DMS 273 (cell line): ENCODE measurements around the gene KERA.

Source experiments
- DNase-seq: peaks from one replicate; lab custom pipeline; 2025; ENCODE audit not compliant: unreplicated experiment; lab: John Stamatoyannopoulos, UW

The KERA gene

DNA sequence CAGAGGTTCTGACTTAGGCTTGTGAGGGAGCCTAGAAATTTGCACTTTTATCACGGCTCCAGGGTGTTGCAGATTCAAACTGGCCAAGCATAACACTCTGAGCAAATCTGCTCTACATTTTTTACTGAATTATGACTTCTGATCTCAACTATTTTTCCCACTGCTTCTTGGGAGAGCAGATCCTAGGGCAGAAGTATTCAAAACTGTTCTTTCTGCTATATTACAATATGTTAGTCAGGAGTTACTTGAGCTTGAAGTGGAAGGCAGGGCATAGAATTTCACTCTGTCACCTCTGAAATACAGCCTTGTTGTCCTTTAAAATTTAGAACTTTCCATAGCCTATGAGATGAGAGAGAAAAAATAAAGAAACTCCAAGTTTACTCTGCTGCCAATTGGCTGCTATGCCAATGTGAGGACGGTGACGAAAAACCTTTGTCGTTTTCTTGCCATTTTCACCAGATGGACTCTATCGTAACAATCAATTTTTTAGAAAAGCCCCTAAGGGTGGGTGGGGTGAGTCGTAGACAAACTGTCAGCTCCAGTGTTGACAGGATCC is 16.4 kb upstream of the KERA start:
- DNase-seq = no peak

DNA sequence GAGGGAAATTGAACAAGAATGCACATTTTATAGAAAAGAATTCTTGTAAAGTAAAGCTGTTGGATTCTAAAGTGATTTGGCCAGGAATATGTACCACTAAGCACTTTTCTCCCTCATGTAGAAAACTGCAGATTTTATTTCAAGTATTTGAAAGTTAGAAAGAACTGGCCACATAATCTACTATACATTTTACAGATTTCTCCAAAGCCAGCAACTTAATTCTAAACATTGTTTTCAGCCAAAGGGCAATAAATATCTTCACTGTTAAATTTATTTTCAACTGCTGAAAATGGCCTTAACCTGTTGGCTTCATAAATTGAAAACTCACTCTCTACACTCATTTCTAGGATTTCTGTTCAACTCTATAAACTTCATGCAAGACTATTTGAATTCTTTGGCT is 15.6 kb upstream of the KERA start:
- DNase-seq = no peak

DNA sequence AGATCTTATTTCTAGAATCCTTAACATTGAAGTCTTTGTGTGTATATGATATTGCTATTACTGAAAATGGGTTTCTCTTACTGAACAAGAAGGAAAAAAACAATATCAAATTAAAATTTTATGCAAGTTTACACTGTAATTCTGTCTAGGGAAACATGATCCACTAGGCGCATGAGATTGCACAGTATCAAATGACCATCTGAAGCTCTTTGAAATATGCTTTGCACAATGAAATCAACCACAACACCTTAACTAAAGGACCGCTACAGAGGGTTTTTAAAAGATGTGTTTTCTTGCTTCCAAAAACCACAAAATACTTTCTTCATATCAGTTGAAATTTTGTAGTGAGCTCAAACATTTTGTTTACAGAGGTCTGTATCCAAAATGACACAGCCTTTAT is 15.1 kb upstream of the KERA start:
- DNase-seq = peak; percentile 3

DNA sequence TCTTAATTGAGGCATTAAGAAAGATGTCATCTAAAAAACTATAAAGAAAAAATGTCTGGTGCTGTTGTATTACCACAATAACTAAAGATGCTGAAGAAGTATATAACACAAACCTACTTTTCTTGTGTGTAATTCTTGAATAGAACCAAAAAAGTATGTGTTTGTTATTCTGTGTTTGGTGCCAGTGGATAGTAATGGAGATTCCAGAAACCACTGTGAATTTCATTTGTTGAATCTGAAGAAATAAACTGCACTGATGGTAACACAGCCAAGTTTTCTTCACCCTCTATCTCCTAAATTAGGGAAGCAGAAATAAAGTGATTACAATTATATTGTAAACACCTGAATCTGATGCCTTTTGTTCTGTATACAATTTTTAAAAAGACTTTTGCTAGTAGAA is 13.1 kb upstream of the KERA start:
- no peak for DNase-seq

DNA sequence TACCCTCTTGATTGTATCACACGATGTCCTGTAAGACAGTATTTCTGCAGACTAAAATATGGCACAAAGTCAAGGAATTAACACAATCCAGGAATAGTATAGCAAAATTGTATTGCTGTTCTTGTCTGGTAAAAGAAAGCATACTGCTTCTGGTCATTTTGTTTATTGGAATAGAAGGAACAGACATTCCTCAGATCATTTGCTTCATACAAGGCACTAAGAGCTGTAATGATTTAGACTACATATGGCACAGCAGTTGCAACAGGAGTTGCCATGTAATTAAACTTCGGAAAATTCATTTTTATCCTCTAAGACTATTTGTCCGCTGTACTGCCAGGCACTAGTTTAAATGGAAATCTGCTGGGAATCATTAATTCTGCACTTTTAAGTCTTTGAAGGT is 7.6 kb upstream of the KERA start:
- no peak for DNase-seq

DNA sequence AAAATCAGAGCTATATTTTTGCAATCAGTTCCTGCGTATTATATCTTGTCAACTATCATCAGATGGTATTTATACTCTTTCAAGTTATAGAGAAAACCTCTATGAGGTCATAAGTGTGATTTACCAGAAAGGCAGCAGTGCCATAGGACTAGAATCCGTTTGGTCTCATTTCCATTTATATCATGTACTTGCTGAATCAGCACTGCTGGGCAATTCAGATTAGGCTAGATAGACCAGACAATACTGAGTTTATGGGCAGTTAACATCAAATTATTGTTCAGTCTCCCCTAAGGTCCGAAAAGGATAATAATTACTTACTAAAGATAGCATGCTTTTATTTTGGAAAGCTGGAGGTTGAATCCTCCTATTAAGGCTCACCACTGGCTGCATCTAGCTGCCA is 6.8 kb upstream of the KERA start:
- DNase-seq = no peak

DNA sequence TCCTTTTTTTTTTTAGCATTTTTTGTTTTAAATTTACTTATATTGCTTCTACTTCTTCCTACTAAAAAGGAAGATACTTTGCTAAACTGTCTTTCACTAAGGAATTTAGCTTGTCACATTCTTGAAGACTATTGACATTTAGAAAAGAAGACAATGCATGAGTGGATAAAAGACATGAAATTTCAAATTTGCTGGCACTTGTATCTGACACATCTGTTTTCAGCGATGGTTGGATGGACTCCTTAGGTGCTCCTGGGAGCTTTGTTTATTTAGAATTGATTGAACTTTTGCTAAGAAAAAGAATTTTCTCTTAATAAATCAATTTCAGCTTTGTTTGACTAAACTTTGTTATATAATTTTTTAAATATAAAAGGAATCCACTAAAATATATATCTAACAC is 3.3 kb upstream of the KERA start:
- DNase-seq = no peak

DNA sequence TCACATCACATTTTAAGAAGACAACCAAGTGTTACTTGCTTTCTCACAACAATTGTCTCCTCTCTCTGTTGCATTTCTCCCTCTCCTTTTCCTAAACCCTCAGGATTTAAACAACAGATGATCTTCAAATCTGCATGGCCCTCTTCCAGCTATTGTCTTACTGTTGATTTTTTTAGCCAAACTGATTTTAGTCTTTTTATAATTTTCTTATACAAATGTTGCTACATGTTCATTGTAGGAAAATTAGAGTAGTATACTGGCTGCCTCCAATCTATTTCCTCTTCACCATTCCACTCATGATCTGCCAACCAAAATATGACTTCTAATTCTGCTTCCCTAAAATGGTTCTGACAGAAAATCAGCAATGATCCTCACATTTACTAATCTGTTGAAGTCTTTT is 1.4 kb upstream of the KERA start:
- no peak for DNase-seq

DNA sequence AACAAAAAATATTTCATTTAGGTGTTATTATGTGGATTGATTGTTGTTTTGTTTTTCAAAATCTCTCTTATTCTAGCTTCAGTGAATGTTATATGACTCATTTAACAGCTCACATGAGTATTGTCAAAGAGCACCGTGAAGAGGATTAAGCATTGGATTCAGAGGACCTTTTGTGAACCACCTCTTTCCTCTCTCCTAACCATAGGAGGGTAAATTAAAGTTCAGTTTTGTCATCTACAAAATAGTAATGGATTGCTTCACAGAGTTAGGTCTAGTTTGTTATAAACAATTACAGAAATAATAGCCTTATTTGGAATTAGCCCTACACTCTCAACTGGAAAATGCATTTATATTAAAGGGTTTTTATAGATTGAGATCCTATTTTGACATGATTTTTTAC is 962 bp upstream of the KERA start:
- no peak for DNase-seq

DNA sequence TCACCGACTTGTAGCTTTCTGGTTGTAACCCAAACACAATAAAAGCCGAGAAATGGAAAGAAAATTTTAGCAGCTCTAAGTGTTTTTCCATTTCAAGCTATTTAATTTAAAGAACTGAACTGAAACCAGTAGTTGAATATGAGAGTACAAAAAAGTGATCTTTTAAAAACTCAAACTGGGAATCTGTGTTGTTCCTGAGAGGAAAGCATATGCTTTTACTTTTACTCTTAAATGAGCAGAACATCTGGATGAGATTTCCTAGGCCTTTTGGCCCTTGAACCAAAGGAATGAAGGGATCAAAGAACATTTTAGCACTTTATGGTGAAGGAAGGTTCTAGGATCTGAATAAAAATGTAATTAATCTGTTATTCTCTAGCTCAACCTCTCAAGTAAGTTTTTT is 1.3 kb downstream of the KERA start:
- DNase-seq = no peak

DNA sequence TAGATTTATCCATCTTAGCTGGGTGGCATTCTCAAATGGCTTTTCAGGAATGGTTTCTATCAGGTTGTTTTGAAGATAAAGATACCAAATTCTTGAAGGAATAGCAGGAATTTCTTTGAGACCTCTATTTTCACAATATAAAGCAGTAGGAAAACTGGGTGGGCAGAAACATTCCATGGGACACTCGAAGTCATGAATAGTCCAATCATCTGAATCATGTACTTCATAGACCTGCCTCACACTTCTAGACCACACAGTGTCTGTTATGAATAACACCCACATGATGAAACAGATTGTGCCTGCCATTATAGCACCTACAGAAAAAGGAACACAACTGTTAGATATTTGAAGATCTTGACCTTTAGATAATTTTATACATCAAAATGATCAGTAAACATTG is 1.8 kb downstream of the KERA start:
- no peak for DNase-seq

DNA sequence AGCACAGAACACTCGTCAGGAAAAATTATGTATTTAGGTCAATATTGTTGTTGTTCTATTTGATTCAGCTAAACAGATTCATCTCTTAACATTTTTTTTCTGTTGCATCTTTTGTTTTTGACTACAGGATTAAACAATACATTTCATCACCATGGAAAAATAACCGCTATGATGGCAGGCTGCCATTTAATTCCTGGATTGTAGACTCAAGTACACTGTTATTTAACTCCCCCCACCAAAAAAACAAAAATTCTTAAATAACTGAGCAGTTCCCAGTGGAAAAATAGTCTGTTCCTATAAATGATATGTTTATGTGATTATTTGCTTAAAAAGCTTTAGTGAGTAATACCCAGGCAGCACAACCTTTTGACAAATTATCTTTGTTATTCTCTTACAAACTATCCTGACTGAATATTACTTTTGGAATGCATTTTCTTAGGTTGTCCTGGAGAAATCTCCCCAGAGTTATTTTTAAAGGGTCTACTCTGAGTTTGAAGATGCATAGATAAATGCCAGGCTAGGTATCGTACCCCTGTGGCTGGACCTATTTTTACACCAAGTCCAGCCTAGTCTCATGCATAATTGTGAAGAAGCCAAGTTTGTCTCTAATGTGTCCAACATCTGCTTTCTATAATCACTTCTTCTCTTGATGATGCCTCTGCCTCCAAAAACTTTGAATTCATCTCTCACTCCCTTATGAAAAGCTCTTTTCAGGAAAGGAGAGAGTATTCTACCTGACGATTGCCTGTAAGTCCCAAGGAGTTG is 3.7 kb downstream of the KERA start:
- peak; percentile 28 for DNase-seq

DNA sequence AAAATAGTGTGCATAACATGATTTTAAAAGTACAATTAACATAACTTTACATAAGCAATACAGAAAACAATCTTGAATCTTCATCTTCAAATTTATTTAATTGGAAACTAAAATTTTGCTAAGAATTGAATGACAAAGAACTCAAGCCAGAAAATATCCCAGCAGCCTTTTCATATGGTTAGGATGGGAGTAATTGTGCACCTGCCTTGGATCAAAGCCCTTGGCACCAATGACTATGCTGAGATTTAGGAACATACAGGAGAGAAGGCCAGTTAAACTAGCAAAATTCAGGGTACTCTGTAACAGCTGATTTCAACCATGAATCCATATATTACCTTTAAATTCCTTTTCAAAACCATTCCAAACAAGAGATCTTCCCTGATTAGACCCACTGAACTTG is 5.8 kb downstream of the KERA start:
- no peak for DNase-seq

DNA sequence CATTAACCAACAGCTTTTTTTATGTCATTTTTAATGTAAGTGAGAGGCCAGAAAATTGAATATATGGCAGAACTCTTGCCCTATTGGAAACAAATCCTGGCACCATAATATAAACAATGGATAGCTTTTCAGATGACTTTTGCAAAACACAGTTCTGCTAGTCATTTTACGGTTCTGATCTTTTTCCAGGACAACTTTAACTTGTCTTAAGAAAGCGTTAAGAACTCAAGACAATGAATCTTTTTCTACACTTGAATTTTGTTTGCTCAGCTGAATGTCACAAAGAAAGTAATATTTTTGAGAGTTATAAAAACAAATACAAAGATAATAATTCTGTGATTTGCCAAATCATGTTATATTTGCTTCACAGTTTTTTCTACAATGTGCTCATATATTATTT is 13.2 kb downstream of the KERA start:
- no peak for DNase-seq

DNA sequence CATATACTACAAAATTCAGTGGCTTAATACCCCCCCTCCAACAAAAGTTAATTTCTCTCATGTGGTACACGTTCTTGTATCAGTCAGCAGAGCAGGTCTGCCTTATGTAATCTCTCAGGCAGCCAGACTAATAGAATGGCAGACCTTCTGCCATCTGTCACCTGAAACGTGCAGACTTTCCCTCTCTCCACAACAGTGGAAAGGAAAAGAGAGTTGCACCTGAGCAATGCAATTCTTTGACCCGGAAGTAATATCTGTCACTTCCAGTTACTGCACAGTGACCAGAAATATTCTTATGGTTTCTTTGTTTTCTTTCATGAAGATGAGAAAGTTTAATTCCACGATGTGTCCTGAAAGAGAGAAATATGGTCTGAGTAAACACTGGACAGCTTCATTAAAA is 14.4 kb downstream of the KERA start:
- peak; percentile 62 for DNase-seq

DNA sequence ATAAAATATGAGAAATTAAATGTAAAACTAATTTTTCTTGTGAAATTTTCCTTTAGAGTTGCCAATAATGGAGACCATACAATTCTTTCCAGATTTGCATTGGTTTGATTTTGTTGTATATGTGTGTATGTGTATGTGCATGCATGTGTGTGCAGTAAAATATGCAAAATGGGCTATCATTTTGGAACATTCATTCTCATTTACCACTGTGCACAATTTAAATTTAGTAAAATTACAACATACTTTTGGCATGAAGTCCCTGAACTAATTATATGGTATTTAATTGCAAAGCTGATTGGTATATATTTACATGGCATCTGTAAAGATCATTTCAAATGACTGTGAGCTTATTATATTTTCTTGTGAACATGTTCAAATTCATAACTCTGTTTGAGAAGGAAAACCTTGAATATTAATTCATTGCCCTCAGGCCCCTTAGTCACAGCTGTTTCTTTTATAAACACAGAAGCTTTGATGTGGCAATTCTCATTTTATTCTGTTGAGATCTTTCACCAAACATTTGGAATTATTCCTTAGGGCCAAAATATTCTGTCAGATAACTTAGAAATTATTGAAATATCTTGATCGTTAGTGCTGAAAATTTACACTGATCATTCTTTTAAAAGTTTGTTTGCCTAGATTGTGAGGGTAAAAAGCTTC is 17.6 kb downstream of the KERA start:
- no peak for DNase-seq

DNA sequence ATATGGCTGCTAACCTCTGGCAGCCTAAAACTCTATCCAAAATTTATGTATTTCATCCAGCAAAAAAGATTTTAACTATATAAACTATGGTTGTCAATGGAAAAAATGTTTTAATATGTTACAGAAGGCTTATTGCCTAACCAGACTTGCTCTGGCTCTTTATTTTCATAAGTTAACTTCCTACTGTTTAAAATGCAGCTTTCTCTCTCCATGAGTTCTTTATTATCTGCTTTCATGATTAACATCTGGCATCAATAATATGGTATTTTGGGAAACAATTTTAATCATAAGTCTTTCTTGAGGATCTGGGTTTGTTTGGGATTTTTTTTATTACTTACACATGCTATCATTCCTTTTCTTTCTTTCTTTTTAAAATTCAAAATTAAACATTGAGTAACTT is 20.5 kb downstream of the KERA start:
- no peak for DNase-seq

DNA sequence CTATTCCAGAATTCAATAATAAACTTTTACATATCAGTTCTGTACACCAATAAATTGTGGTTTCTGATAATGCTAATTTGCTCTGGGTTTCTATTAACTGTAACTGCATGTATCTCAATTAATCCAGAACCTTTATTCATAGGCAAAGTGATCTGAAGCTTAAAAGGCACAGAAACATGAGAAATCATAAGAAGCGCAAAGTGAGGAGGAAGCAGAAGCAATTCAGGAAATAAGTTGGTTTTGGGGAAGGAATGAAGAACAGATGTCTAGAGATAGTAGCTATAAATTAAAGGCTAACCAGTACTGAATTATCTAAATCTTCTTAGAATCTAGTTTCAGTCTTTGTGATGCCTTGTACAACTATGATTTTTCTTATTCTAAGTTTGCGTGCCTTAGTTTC is 24.6 kb downstream of the KERA start:
- DNase-seq = no peak

DNA sequence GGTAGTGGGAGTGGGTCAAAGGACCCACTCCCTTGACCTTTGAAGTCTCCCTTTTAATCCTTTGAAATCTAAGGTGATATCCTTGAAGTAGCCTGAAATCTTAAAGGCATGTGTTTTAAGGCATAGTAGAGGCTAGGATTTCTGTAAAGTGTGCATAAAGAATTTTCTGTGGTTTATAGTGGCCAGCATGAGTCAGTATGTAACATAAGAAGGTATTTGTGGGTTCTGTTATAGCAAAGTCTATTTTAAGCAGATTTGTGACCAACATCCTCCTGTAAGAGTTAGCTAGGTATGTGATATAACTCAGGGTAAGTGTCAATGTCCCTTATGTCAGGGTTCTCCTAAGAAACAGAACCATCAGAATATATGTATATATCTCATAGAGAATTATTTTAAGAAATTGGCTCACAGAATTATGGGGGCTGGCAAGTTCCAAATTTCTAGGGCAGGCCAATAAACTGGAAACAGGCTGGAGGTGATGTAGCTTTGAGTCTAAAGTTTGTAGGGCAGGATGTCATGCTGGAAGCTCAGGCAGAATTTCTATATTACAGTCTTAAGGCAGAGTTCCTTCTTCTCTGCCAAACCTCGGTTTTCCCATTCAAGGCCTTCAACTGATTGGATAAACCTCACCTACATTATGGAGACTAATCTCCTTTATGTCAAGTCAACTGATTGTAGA is 34.4 kb downstream of the KERA start:
- no peak for DNase-seq

DNA sequence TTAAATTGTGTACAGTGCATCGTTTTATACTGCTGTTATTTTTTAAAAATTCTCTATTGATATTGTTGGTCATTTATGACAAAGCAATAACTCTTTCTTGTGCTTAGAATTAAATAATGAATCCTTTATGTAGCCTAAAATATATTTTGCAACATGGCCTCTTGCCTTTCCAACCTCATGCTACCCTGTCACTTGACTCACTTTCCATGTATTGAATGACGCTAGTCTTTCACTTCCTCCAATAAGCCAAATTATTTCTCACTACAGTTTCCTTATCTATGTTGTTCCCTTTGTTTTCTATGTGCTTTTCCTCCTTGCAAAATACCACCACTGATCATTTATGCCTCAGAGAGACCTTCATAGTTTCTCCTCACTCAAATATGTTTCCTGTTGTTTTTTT is 36.7 kb downstream of the KERA start:
- DNase-seq = no peak

DNA sequence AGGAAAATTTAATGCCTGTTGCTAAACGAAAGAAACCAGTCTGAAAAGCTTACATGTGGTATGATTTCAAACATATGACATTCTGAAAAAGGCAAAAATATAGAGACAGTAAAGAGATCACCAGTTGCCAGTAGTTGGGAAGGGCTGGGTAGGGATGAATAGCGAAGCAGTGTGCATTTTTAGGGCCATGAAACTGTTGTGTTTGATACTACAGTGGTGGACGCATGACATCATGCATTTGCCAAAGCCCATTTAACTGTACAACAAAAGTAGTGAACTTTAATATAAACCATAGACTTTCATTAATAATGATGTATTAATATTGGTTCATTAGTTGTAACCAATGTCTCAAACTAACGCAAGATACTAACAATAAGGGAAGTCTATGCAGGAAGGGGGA is 38.4 kb downstream of the KERA start:
- DNase-seq = no peak
